G401.6 (cell line): ENCODE data around the gene SEPTIN7.
"Not testable (repeated sequence)": the region's sequence is repeated elsewhere in the genome, so short reads cannot be mapped to it uniquely, and the experiment has no call there.

Experiments
- FAIRE-seq: peaks from 2 replicates; lab custom pipeline; 2012; peaks lifted over from hg19 to GRCh38; lab: Jason Lieb, UNC

The SEPTIN7 gene

GRCh38 chr7:35800718-35801391 lies at the start of gene SEPTIN7:
Gene SEPTIN7 (plus strand): TSS chr7:35801057. CDS start chr7:35801210, 153 bp downstream.
- peak; percentile 97 for FAIRE-seq

GRCh38 chr7:35752742-35753141 lies 48.1 kb upstream of the SEPTIN7 start:
- FAIRE-seq, result no peak

DNA sequence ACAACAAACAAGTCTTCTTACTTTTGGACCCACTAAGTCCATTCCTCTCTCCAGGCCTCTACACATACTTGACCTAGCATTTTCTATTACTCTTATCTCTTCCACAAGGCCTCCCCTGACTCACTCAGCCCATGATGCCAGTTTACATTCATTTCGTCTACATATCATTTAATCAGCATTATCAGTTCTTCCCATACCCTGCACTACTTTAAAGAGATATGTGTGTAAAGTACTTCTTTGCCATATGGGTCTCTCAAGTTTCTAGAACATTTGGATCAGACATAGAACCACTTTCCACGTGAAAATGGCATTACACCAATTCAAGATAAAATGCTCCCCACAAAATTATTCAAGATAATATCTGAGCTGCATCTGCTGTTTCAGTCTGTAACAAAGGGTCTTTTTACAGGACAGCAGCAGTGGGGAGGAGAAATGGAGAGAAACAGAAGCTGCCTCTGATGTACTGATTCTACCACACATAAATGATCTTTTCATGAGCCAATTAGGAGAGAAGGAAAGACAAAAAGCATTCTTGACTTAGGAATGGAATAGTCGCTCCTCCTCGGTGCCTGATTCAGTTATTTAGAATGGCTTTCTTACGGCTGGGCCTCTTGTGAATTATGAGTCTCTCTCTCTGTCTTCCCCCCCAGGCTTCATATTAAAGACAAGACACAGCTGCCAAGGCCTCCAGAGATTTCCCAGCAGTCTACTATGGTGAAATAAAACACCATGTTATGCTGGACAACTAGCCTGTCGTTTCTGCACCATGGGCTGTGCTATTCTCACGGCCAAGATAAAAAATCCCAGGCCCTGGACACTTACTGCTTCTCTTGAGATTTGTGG lies 46.9 kb upstream of the SEPTIN7 start:
- no peak for FAIRE-seq

GRCh38 chr7:35754741-35755140 lies 46.1 kb upstream of the SEPTIN7 start:
- FAIRE-seq, result no peak

DNA sequence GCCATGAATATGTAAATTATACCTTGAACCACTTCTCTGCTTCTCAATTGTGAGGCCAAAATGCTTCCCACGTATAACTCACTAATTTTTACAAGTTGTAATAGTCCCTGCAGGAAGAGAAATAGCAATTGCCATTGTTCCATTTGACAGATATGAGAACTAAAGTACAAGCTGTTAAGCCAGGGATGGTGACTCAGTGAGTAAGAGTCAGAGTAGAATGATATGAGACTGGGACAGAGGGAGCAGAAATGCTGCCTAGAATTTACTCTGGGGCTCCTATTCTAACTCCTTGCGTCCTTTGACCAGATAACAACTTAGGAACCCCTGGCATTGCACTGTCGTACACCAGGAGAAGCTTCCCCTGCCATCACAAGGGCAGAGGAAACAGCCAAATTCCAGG lies 45.1 kb upstream of the SEPTIN7 start:
- FAIRE-seq, result no peak

DNA sequence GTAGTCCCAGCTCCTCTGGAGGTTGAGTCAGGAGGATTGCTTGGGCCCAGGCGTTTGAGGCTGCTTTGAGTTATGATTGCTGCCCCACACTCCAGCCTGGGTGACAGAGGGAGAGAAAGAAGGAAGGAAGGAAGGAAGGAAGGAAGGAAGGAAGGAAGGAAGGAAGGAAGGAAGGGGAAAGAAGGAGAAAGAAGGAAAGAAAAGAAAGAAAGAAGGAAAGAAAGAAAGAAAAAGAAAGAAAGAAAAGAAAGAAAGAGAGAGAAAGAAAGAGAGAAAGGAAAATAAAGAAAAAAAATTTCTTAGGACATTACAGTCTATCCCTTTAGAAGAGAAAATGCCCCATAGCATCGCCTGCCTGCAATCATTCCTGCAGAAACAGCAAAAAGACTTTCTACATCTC lies 44.4 kb upstream of the SEPTIN7 start:
- FAIRE-seq, result not testable (repeated sequence)

- FAIRE-seq, result no peak
Measured at GRCh38 chr7:35757574-35757973, 43.3 kb upstream of the SEPTIN7 start.

GRCh38 chr7:35758421-35758820 lies 42.4 kb upstream of the SEPTIN7 start:
- no peak for FAIRE-seq

- FAIRE-seq, result no peak
Measured at GRCh38 chr7:35760143-35760745, 40.6 kb upstream of the SEPTIN7 start.

GRCh38 chr7:35761871-35762677 lies 38.8 kb upstream of the SEPTIN7 start:
- FAIRE-seq, result no peak

- FAIRE-seq, result no peak
Measured at GRCh38 chr7:35762781-35763180, 38.1 kb upstream of the SEPTIN7 start.

DNA sequence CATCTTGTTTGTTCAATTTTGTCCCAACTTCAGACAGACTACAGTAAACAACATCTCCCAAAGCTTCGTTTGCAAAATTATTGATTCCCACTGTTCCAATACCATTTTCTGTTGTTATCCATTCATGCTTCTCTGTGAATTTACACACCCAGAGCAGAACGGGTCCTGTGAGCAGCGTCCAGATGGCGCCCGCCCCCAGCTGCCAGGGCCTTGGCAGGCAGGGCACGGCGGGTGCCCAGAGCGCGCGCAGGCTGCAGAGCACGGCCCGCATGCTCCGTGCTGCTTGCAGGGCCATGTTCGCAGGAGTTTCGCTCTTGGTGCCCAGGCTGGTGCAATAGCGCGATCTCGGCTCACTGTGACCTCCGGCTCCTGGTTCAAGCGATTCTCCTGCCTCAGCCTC lies 32.5 kb upstream of the SEPTIN7 start:
- no peak for FAIRE-seq

GRCh38 chr7:35771776-35772175 lies 29.1 kb upstream of the SEPTIN7 start:
- FAIRE-seq, result no peak

- FAIRE-seq, result no peak
Measured at GRCh38 chr7:35773994-35774393, 26.9 kb upstream of the SEPTIN7 start.

DNA sequence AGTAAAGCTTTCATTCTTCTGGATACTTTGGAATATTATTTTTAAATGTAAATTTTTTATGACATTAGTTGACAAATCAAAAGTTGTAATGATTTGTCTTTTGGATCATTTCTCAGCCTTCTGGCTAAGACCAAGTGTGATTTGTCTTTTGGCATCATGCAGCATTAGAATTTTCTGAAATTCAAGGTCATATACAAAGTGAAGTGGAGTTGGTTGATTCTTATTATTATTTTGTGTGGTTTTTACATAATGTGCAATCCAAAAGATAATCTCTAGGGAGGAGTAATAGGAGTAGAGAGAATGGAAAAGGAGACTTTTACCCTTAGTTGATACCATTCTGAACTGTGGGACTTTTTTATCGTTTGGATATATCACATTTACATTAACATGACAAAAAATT lies 24.2 kb upstream of the SEPTIN7 start:
- FAIRE-seq, result no peak

DNA sequence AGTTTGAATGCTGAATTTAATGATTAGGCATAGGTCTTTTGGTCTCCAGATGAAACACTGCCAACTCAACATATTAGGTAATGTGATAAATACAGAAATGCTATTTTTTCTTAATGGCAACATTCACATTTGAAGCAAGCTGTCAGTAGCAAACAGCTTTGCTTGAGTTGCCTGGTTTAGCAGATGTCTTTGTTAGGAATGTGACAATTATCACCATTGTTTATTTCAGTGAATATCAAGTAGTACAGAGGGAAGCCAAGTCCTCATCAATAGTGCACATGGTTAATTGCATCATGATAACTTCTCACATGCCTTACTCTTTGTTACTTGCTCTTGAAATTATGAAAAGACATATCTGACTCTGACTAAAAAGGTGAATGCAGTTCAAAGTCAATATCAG lies 23.7 kb upstream of the SEPTIN7 start:
- no peak for FAIRE-seq

DNA sequence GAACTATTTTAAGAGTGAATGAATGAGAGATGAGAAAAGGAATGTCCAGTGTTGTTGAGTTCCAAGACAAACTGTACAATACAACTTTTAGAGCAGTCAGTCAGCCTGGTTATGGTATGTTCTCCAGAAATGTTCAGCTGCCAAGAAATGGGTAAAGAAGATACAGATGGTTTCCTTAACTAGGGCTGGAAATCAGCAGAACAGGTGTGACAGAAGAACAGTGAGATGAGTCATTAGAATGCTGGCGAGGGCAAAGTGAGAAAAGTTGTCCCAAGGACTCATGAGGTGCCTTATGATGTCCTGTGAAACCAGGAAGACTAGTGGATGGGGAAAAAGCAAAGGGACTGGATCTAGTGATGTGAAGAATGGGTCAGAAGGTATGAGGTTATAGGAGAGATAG lies 20.8 kb upstream of the SEPTIN7 start:
- no peak for FAIRE-seq

DNA sequence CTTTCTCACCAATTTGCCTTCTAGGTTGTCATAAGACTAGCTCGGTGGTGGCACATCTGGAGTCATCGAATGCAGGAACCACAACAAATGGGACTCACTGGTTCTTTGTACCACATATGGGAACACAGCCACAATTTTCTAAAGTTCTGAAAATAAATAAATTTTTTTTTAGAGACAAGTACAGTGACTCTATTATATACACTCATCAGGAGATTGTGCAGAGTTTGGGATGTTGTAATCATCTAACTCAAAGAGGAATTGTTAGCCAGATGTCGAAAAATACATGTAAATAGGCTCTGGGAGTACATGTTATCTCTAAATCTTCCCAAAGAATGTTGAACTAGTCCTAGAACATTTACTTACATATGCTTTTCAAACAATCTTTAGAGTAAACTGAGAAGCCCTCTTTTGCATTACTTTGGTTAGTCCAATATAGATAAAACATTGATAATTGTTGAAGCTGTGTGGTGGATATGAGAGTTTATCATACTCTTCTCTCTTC lies 19.6 kb upstream of the SEPTIN7 start:
- no peak for FAIRE-seq

DNA sequence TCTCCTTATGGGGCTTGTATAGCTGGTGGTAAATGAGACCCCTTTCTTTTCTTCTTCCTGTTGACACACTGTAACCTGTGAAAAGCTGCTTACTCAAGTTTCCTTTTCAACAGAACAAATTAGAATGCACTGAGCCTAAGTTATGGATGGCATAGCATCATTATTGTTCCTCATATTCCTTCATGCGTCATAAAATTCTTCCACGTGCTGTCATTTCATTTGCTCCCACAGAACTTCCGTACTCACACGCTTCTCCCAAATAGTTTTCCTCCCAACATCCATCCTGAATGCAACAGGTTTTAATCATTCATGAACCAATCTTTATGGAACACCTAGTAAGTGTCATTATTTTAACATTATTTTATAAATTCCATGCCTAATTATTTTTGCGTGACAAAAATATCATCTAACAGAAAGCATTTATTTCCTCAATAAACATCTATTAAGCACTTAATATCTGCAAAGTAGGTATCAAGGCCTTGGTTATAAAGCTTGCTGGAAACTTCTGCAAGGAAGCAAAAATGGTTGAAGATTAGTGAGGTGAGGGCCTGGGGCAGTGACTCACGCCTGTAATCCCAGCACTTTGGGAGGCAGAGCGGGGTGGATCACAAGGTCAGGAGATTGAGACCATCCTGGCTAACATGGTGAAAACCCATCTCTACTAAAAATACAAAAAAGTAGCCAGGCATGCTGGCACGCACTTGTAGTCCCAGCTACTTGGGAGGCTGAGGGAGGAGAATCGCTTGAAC lies 18.9 kb upstream of the SEPTIN7 start:
- FAIRE-seq, result no peak

GRCh38 chr7:35784332-35784731 lies 16.5 kb upstream of the SEPTIN7 start:
- no peak for FAIRE-seq

GRCh38 chr7:35785250-35785649 lies 15.6 kb upstream of the SEPTIN7 start:
- FAIRE-seq, result no peak

GRCh38 chr7:35787925-35788324 lies 12.9 kb upstream of the SEPTIN7 start:
- FAIRE-seq, result no peak
